Measurements from ENCODE around the gene ABCD1. TPM values are rescaled to one million over a fixed set of nuclear protein-coding genes. Genes with fewer than 3 reads are reported as not detected.
"Not testable (repeated sequence)": the region's sequence is repeated elsewhere in the genome, so short reads cannot be mapped to it uniquely, and the experiment has no call there.

ABCD1 gene
- polyA plus RNA-seq (2012; ENCODE audit: low read depth, missing spikeins): 2.1 TPM

GRCh38 chrX:153724252-153725038, at the start of gene ABCD1, which contains the start of gene BCAP31:
TSS of gene ABCD1 (plus strand) at chrX:153724856. CDS start at chrX:153725267, 411 bp downstream.
TSS of gene BCAP31 (minus strand) at chrX:153724387. CDS start at chrX:153723244, 1,143 bp downstream.
- TF ChIP-seq POLR2A (IDR thresholded peaks at IDR 0.05; ENCODE audit: low read depth, low read length): peak; percentile 31; the same call in 1 of the 2 replicates
- TF ChIP-seq SPI1 (IDR thresholded peaks at IDR 0.05; ENCODE audit: low read depth, low read length): peak; percentile 16; the same call in 1 of the 2 replicates
- peak; percentile 41; the same call in 1 of the 2 replicates for TF ChIP-seq TAF1 (IDR thresholded peaks at IDR 0.05; ENCODE audit: low read depth, low read length)
- no peak for TF ChIP-seq POU2F2 (IDR thresholded peaks at IDR 0.05; ENCODE audit: low read depth, low read length)
- FAIRE-seq (peak; percentile 87), DNase-seq (ENCODE audit: insufficient read length, low spot score) (peak; percentile 86)

DNA sequence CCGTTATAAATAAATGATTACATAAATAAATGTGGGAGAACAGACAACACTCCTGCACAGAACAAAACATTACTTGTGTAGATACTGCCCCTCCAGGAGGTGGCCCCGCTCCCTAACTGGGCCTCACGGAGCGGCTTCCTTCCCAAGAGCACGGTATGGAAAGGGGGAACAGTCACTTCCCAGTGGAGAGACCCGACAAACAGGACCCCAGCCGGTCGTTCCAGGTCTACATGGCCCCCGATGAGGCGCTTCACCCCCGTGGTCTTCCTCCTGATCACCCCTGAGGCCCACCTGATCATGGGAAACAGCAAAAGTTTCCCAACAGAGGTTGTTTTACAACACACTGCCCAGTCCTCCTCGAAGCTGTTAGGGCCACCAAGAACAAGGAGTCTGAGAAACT, 43.5 kb upstream of the ABCD1 start:
- DNase-seq (ENCODE audit: insufficient read length, low spot score) (no peak), FAIRE-seq (no peak)
- TF ChIP-seq POLR2AphosphoS5 (IDR thresholded peaks at IDR 0.05; ENCODE audit: low read depth, low read length) (no peak), POU2F2 (IDR thresholded peaks at IDR 0.05; ENCODE audit: low read depth, low read length) (no peak), POLR2A (IDR thresholded peaks at IDR 0.05; ENCODE audit: low read depth, low read length) (no peak), PAX5 (IDR thresholded peaks at IDR 0.05; ENCODE audit: insufficient read depth, low read length, severe bottlenecking) (no peak), SPI1 (IDR thresholded peaks at IDR 0.05; ENCODE audit: low read depth, low read length) (no peak), TAF1 (IDR thresholded peaks at IDR 0.05; ENCODE audit: low read depth, low read length) (no peak)

- not testable (repeated sequence) for FAIRE-seq; DNase-seq (ENCODE audit: insufficient read length, low spot score)
These were observed 41.2 kb upstream of the ABCD1 start for GRCh38 chrX:153683486-153683885.

DNA sequence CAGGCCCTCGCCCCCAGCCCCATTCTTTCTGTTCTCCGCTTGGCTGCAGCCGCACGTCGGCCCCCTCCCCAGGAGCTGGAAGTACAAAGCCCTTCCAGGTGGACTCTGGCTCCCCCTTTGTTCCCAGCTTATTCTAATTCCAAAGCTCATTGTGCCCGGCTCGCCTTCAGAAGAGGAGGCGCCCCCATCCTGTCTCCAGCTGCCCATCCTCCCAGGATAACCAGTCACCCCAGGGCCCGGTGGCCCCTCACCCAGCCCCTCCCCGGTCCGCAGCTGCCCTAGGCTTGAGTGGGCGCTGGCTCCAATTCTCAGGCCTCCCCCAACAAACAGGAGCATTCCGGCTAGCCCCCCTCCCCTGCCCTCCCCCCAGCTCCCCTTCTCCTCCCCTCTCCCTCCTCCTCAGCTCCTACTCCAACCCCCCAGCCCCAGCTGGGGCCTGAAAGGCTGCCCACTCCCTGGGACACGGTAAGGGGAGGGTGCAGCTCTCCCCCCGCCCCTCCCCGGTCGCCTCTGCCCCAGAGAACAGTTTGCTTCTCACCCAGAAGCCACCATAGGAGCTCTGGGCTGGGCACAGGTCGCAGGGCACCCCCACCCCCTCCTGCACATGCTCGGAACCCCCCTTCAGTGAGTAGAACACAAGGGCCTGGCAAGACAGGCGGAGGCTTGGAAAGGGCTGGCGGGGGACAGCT, 40.0 kb upstream of the ABCD1 start:
- no peak for DNase-seq (ENCODE audit: insufficient read length, low spot score)
- TF ChIP-seq POLR2A (IDR thresholded peaks at IDR 0.05; ENCODE audit: low read depth, low read length) (no peak), POU2F2 (IDR thresholded peaks at IDR 0.05; ENCODE audit: low read depth, low read length) (no peak)
- no peak for FAIRE-seq

DNA sequence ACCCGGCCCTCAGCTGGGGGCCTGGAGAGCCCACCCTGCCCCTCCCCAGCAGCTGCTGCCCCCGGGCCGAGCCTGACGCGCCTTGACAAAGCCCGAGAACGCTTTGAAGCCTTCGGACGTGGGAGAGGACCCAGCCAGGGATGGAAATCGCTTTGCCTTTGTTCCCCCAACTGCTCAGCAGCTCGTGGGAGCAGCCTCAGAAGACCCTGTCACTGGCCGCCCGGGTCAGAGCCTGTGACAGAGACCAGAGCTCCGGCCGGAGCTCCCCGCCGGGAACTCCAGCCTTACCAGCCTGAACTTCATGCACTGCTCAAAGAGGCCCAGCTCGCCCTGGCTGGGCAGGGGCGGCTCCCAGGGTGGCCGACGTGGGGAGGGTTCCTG, 39.5 kb upstream of the ABCD1 start:
- TF ChIP-seq SPI1 (IDR thresholded peaks at IDR 0.05; ENCODE audit: low read depth, low read length) (no peak), TAF1 (IDR thresholded peaks at IDR 0.05; ENCODE audit: low read depth, low read length) (no peak), PAX5 (IDR thresholded peaks at IDR 0.05; ENCODE audit: insufficient read depth, low read length, severe bottlenecking) (no peak), POLR2AphosphoS5 (IDR thresholded peaks at IDR 0.05; ENCODE audit: low read depth, low read length) (no peak), POU2F2 (IDR thresholded peaks at IDR 0.05; ENCODE audit: low read depth, low read length) (no peak), POLR2A (IDR thresholded peaks at IDR 0.05; ENCODE audit: low read depth, low read length) (no peak)

GRCh38 chrX:153685751-153686696, 38.6 kb upstream of the ABCD1 start:
- DNase-seq (ENCODE audit: insufficient read length, low spot score): no peak
- TF ChIP-seq POLR2AphosphoS5 (IDR thresholded peaks at IDR 0.05; ENCODE audit: low read depth, low read length) (no peak), SPI1 (IDR thresholded peaks at IDR 0.05; ENCODE audit: low read depth, low read length) (no peak), TAF1 (IDR thresholded peaks at IDR 0.05; ENCODE audit: low read depth, low read length) (no peak), POU2F2 (IDR thresholded peaks at IDR 0.05; ENCODE audit: low read depth, low read length) (no peak), POLR2A (IDR thresholded peaks at IDR 0.05; ENCODE audit: low read depth, low read length) (no peak), PAX5 (IDR thresholded peaks at IDR 0.05; ENCODE audit: insufficient read depth, low read length, severe bottlenecking) (no peak)
- FAIRE-seq: no peak

More for the DNA sequence above, 39.5 kb upstream of the ABCD1 start:
- DNase-seq (ENCODE audit: insufficient read length, low spot score) (no peak), FAIRE-seq (no peak)

GRCh38 chrX:153686711-153687110, 37.9 kb upstream of the ABCD1 start:
- FAIRE-seq: no peak
- DNase-seq (ENCODE audit: insufficient read length, low spot score): no peak

DNA sequence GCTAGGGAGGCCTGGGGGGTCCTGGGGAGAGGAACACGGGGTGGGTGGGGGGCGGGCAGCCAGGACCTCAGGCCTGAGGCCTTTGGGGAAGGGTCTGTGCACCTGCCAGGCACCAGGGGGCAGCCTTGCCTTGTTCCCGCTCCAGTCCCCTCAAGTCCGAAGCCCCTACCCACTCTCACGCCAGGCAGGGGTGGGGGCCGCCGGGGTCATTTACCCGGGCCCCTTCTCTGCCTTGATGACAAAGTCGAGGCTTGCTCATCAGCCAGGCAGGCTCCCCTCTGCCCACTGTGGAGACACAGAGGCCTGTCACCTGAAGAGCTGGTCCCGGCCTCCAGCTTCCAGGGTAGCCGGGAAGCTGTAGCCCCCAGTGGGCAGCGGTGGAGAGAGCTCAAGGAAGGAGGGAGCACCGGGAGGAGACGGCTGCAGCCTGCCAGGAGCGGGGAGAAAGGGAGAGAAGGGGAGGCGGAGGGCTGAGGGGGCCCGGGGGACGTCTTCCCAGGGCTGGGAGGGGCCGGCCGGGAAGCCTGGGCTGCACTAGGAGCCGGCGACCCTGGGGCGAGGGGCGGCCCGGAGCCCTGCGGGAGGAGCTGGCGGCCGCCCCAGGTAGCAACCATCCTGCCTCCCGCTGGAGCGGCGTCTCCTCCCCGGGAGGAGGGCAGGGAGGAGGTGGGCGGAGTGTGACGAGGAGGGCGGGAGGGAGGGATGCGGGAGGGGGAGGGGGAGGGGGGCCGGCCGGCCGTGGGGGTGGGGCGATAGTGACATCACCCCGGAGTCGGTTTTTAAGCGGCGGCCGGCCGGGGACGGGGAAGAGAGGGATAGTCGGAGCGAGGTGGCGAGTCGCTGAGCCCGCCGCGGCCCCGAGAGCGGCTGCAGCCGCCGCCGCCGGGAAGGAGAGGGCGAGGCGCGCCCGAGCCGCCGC, 37.3 kb upstream of the ABCD1 start, which contains the start of gene SLC6A8:
Gene SLC6A8, plus strand, starts transcription at position 806 of the 919 bp plus-strand sequence. CDS start 649 bp downstream, outside the sequence.
- FAIRE-seq (no peak), DNase-seq (ENCODE audit: insufficient read length, low spot score) (no peak)
- no peak for TF ChIP-seq SPI1 (IDR thresholded peaks at IDR 0.05; ENCODE audit: low read depth, low read length)
- no peak for TF ChIP-seq PAX5 (IDR thresholded peaks at IDR 0.05; ENCODE audit: insufficient read depth, low read length, severe bottlenecking)
- TF ChIP-seq POLR2A (IDR thresholded peaks at IDR 0.05; ENCODE audit: low read depth, low read length): no peak
- TF ChIP-seq TAF1 (IDR thresholded peaks at IDR 0.05; ENCODE audit: low read depth, low read length): no peak

More at GRCh38 chrX:153686711-153687110, 37.9 kb upstream of the ABCD1 start:
- TF ChIP-seq PAX5 (IDR thresholded peaks at IDR 0.05; ENCODE audit: insufficient read depth, low read length, severe bottlenecking) (no peak), SPI1 (IDR thresholded peaks at IDR 0.05; ENCODE audit: low read depth, low read length) (no peak), POU2F2 (IDR thresholded peaks at IDR 0.05; ENCODE audit: low read depth, low read length) (no peak), POLR2AphosphoS5 (IDR thresholded peaks at IDR 0.05; ENCODE audit: low read depth, low read length) (no peak)

Data from GM12891 (cell line).